ENCODE data around the gene GRIFIN. TPM values are rescaled to one million over a fixed set of nuclear protein-coding genes. Genes with fewer than 3 reads are reported as not detected.

The GRIFIN gene
- total RNA-seq, 3 donors from 2014 or later, result not detected

GRCh38 chr7:2433713-2434550 is 42.3 kb downstream of the GRIFIN start:
- intact Hi-C loops (cut with DNase I, micrococcal nuclease), result no loop called here

DNA sequence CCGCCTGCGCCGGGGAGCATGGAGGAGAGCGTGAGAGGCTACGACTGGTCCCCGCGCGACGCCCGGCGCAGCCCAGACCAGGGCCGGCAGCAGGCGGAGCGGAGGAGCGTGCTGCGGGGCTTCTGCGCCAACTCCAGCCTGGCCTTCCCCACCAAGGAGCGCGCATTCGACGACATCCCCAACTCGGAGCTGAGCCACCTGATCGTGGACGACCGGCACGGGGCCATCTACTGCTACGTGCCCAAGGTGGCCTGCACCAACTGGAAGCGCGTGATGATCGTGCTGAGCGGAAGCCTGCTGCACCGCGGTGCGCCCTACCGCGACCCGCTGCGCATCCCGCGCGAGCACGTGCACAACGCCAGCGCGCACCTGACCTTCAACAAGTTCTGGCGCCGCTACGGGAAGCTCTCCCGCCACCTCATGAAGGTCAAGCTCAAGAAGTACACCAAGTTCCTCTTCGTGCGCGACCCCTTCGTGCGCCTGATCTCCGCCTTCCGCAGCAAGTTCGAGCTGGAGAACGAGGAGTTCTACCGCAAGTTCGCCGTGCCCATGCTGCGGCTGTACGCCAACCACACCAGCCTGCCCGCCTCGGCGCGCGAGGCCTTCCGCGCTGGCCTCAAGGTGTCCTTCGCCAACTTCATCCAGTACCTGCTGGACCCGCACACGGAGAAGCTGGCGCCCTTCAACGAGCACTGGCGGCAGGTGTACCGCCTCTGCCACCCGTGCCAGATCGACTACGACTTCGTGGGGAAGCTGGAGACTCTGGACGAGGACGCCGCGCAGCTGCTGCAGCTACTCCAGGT is 43.1 kb downstream of the GRIFIN start:
- intact Hi-C loops (cut with DNase I, micrococcal nuclease), result no loop called here
- no peak for TF ChIP-seq CTCF (IDR thresholded peaks at IDR 0.05)
- ATAC-seq, result no peak
- Histone ChIP-seq H3K9me3 (peaks cover 5% of the 10 kb centered on the region), H3K36me3 (ENCODE audit: low read depth) (no peaks in the 10 kb centered on the region), H3K4me1 (ENCODE audit: low read depth) (peaks cover 8% of the 10 kb centered on the region), H3K4me3 (no peak overlapping the region)
- DNase-seq, result no peak

More at GRCh38 chr7:2433713-2434550, 42.3 kb downstream of the GRIFIN start:
- peaks cover 5% of the 10 kb centered on the region for H3K9me3 ChIP-seq
- H3K36me3 ChIP-seq (ENCODE audit: low read depth), result no peaks in the 10 kb centered on the region
- ATAC-seq (no peak), DNase-seq (no peak)
- TF ChIP-seq CTCF (IDR thresholded peaks at IDR 0.05), result no peak
- no peak overlapping the region for H3K4me3 ChIP-seq
- H3K4me1 ChIP-seq (ENCODE audit: low read depth), result peaks cover 8% of the 10 kb centered on the region

GRCh38 chr7:2431260-2431867 is 44.8 kb downstream of the GRIFIN start:
- Histone ChIP-seq H3K36me3 (ENCODE audit: low read depth) (no peaks in the 10 kb centered on the region), H3K9me3 (peaks cover 5% of the 10 kb centered on the region), H3K4me3 (no peak overlapping the region), H3K4me1 (ENCODE audit: low read depth) (no peaks in the 10 kb centered on the region)
- intact Hi-C loops (cut with DNase I, micrococcal nuclease), result no loop called here
- TF ChIP-seq CTCF (IDR thresholded peaks at IDR 0.05), result peak; percentile 10
- ATAC-seq (peak; percentile 68), DNase-seq (peak in 1 of 3 donors; percentile 50)

- Histone ChIP-seq H3K36me3 (ENCODE audit: low read depth) (no peaks in the 10 kb centered on the region), H3K9me3 (peaks cover 2% of the 10 kb centered on the region), H3K4me1 (ENCODE audit: low read depth) (no peaks in the 10 kb centered on the region), H3K4me3 (no peak overlapping the region)
- TF ChIP-seq CTCF (IDR thresholded peaks at IDR 0.05), result no peak
- ATAC-seq, result no peak
- intact Hi-C loops (cut with DNase I, micrococcal nuclease), result no loop called here
- no peak for DNase-seq
Observed at GRCh38 chr7:2425749-2426148, 50.4 kb downstream of the GRIFIN start.

Other genes starting within 250 kb of the GRIFIN start
- gene MAD1L1, start 243.5 kb downstream of the GRIFIN start, total RNA-seq, result 10 to 100 TPM; 25.3 to 31.2 (median 26.2) TPM
- gene MRM2, start 234.2 kb downstream of the GRIFIN start, total RNA-seq, result 10 to 100 TPM; 16.5 to 18.8 (median 17.2) TPM
- gene NUDT1, start 234.2 kb downstream of the GRIFIN start, total RNA-seq, result 10 to 100 TPM in 2 of 3 donors, 1 to 10 TPM in 1; 6.8 to 20.3 (median 12.4) TPM
- 10 to 100 TPM; 20.8 to 30.1 (median 23.2) TPM for gene SNX8, start 162.0 kb downstream of the GRIFIN start, total RNA-seq
- gene EIF3B, start 121.6 kb downstream of the GRIFIN start, total RNA-seq, result 100 to 1,000 TPM in 2 of 3 donors, 10 to 100 TPM in 1; 91.6 to 127 (median 110) TPM
- 10 to 100 TPM; 10.7 to 20.9 (median 12.2) TPM for gene CHST12, start 72.8 kb downstream of the GRIFIN start, total RNA-seq
- 10 to 100 TPM; 31.7 to 95.0 (median 71.7) TPM for gene LFNG, start 43.4 kb upstream of the GRIFIN start, total RNA-seq
- 10 to 100 TPM; 20.7 to 27.9 (median 22.1) TPM for gene BRAT1, start 79.1 kb upstream of the GRIFIN start, total RNA-seq
- gene IQCE, start 82.6 kb upstream of the GRIFIN start, total RNA-seq, result 10 to 100 TPM; 27.9 to 41.2 (median 35.9) TPM
- gene TTYH3, start 155.6 kb upstream of the GRIFIN start, total RNA-seq, result 10 to 100 TPM; 23.4 to 63.7 (median 32.1) TPM
- gene AMZ1, start 211.8 kb upstream of the GRIFIN start, total RNA-seq, result 1 to 10 TPM in 1 of 3 donors, under 1 TPM in 1, not detected in 1; 0.61 to 1.3 TPM

All from mucosa of descending colon (tissue), 3 donors.